ENCODE measurements around the gene ZNF497. TPM values are rescaled to one million over a fixed set of nuclear protein-coding genes. Genes with fewer than 3 reads are reported as not detected.
A peak's percentile ranks its signal among the peaks of the same experiment; 100 is the strongest.

ZNF497 gene
- total and polyA plus RNA-seq, 2 of the 13 experiments (the other 11 are each of a cell fraction or from before 2014, with no cell fraction given), result 1.5 to 1.9 TPM

DNA sequence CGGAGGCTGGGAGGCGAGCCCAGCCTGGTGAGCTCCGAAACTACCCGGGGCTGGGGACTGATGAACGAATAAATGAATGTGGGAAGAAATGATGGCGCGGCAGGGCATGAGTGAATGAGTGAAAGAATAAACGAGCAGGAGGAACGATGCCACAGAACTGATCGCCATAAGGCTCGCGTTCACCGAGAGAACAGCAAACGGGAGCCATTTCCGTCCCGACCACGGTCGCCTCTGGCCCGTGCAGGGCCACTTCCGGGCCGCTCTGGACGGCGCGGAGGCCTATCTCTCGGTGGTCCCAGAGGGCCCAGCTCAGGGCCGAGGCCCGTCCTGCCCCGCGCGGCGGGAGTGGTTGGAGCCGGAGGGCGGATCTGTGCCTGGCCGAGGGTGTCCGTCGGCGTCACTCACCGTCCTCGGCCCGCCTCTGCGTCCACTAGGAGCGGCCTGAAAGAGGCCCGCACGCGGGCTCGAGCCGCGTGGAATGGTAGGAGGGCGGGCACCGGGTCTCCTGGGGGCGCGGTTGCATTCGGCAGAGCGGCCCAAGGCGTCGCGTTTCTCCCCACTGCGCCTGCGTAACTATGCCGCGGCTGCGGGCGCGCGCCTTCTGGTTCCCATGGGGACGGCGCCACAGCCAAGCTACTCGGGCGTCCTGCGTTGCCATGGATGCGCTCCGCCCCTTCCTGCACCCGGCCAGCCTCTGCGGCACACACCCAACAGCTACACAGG lies at the start of gene ZNF497 (continued):
- TF ChIP-seq ZNF572 (CRISPR knock-in tag; IDR thresholded peaks at IDR 0.05), result no peak
- TF ChIP-seq KAT7 (CRISPR knock-in tag; IDR thresholded peaks at IDR 0.05; ENCODE audit: borderline replicate concordance), result peak; percentile 63; the same call in 1 of the 2 replicates
- TF ChIP-seq HNF4A (CRISPR knock-in tag; IDR thresholded peaks at IDR 0.05), result no peak; the same call in 1 of the 2 replicates
- TF ChIP-seq EED (CRISPR knock-in tag; IDR thresholded peaks at IDR 0.05), result no peak
- peak; percentile 25 for TF ChIP-seq AGO1 (IDR thresholded peaks at IDR 0.05; ENCODE audit: low read depth, low read length, poor library complexity, severe bottlenecking)
- peak; percentile 63 for TF ChIP-seq ZNF558 (CRISPR knock-in tag; IDR thresholded peaks at IDR 0.05; ENCODE audit: borderline replicate concordance)
- TF ChIP-seq ZNF724P (CRISPR knock-in tag; IDR thresholded peaks at IDR 0.05; ENCODE audit: borderline replicate concordance), result peak; percentile 88; the same call in 1 of the 2 replicates
- no peak; the same call in 1 of the 2 replicates for TF ChIP-seq MEIS1 (CRISPR knock-in tag; IDR thresholded peaks at IDR 0.05; ENCODE audit: borderline replicate concordance)
- TF ChIP-seq, protein P1, sequence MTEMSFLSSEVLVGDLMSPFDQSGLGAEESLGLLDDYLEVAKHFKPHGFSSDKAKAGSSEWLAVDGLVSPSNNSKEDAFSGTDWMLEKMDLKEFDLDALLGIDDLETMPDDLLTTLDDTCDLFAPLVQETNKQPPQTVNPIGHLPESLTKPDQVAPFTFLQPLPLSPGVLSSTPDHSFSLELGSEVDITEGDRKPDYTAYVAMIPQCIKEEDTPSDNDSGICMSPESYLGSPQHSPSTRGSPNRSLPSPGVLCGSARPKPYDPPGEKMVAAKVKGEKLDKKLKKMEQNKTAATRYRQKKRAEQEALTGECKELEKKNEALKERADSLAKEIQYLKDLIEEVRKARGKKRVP (CRISPR knock-in tag; IDR thresholded peaks at IDR 0.05), result 0 out of 4 replicates have a peak, but pooled peaks of 1 of the 2 experiments have one; percentile 19
- no peak; the same call in 1 of the 2 replicates for TF ChIP-seq NCOA2 (CRISPR knock-in tag; IDR thresholded peaks at IDR 0.05)
- TF ChIP-seq ZNF367 (CRISPR knock-in tag; IDR thresholded peaks at IDR 0.05; ENCODE audit: borderline replicate concordance), result no peak
- TF ChIP-seq ZNF557 (CRISPR knock-in tag; IDR thresholded peaks at IDR 0.05), result peak; percentile 84; the same call in 1 of the 2 replicates
- TF ChIP-seq KDM1A (CRISPR knock-in tag; IDR thresholded peaks at IDR 0.05), result no peak
- peak; percentile 79; the same call in 1 of the 2 replicates for TF ChIP-seq ZNF850 (CRISPR knock-in tag; conservative IDR thresholded peaks at IDR 0.05)
- TF ChIP-seq KDM2A (CRISPR knock-in tag; IDR thresholded peaks at IDR 0.05; ENCODE audit: borderline replicate concordance, low read depth), result peak; percentile 95
- no peak; the same call in 1 of the 2 replicates for TF ChIP-seq ZNF563 (CRISPR knock-in tag; IDR thresholded peaks at IDR 0.05)
- TF ChIP-seq PPARG (CRISPR knock-in tag; conservative IDR thresholded peaks at IDR 0.05), result peak; percentile 56
- no peak for TF ChIP-seq RCOR2 (CRISPR knock-in tag; IDR thresholded peaks at IDR 0.05)
- no peak for TF ChIP-seq ZNF790 (CRISPR knock-in tag; IDR thresholded peaks at IDR 0.05; ENCODE audit: borderline replicate concordance)
- 0 out of 2 replicates have a peak, but pooled peaks have one; percentile 46 for TF ChIP-seq ISX (CRISPR knock-in tag; conservative IDR thresholded peaks at IDR 0.05)
- TF ChIP-seq SSRP1 (CRISPR knock-in tag; IDR thresholded peaks at IDR 0.05), result no peak; the same call in 1 of the 2 replicates
- no peak for TF ChIP-seq ZNF337 (CRISPR knock-in tag; IDR thresholded peaks at IDR 0.05; ENCODE audit: borderline replicate concordance, low read depth)
- no peak; the same call in 1 of the 2 replicates for TF ChIP-seq ZNF605 (CRISPR knock-in tag; IDR thresholded peaks at IDR 0.05)
- TF ChIP-seq AGO2 (optimal IDR thresholded peaks at IDR 0.05; ENCODE audit: low read depth, low read length), result peak; percentile 63
- no peak for TF ChIP-seq ZNF552 (CRISPR knock-in tag; IDR thresholded peaks at IDR 0.05; ENCODE audit: borderline replicate concordance)
- no peak for TF ChIP-seq TBP (CRISPR knock-in tag; IDR thresholded peaks at IDR 0.05)
- peak; percentile 37 for TF ChIP-seq ZNF891 (CRISPR knock-in tag; IDR thresholded peaks at IDR 0.05)
- peak; percentile 96 for TF ChIP-seq RBFOX2 (IDR thresholded peaks at IDR 0.05; ENCODE audit: low read depth, low read length)
- no peak for TF ChIP-seq CCAR2 (optimal IDR thresholded peaks at IDR 0.05; ENCODE audit: low read depth, low read length)
- no peak for TF ChIP-seq SRSF1 (optimal IDR thresholded peaks at IDR 0.05; ENCODE audit: low read depth, low read length)
- peak; percentile 99 for TF ChIP-seq ZFY (CRISPR knock-in tag; IDR thresholded peaks at IDR 0.05)
- no peak for TF ChIP-seq ZNF766 (CRISPR knock-in tag; IDR thresholded peaks at IDR 0.05; ENCODE audit: borderline replicate concordance)
- no peak for TF ChIP-seq ZNF530 (CRISPR knock-in tag; IDR thresholded peaks at IDR 0.05; ENCODE audit: low read depth)
